ENCODE data around the gene ZC3H18.

Gene ZC3H18

GRCh38 chr16:88645941-88646340, 75.7 kb downstream of the ZC3H18 start:
- Histone ChIP-seq H2BK5ac (ENCODE audit: low read length) (peak overlapping the region; percentile 39), H2AFZ (ENCODE audit: low read length) (no peak overlapping the region), H3K14ac (ENCODE audit: low read length) (no peak overlapping the region), H3K18ac (ENCODE audit: low read length) (no peak overlapping the region), H3K4me3 (ENCODE audit: low read length in 2 of 2) (no peak overlapping the region), H3K36me3 (replicated peaks in 1 of 2; ENCODE audit: control insufficient read depth in 2 of 2, insufficient read depth in 2 of 2, low read length in 2 of 2) (no peaks in the 10 kb centered on the region), H3K4ac (ENCODE audit: low read length) (no peak overlapping the region), H4K8ac (ENCODE audit: low read depth, low read length) (no peak overlapping the region), H3K4me1 (ENCODE audit: control insufficient read depth in 2 of 2, insufficient read depth in 1 of 2, low read depth in 1 of 2, low read length in 2 of 2) (peaks cover 9 to 12% of the 10 kb centered on the region in 2 donors), H2AK5ac (ENCODE audit: low read depth, low read length) (no peak overlapping the region), H2BK15ac (ENCODE audit: low read length) (no peak overlapping the region), H3K23ac (ENCODE audit: low read depth, low read length, poor library complexity) (no peak overlapping the region), H3K27me3 (ENCODE audit: control insufficient read depth in 3 of 3, insufficient read depth in 3 of 3, low read depth in 1 of 3, low read length in 3 of 3) (peaks cover 0 to under 1% (median 0%) of the 10 kb centered on the region in 3 experiments), H2BK120ac (ENCODE audit: low read depth, low read length) (no peak overlapping the region), H3K79me1 (ENCODE audit: low read depth, low read length) (peaks cover 11% of the 10 kb centered on the region), H3K9me3 (replicated peaks in 1 of 2; ENCODE audit: control insufficient read depth in 2 of 2, insufficient read depth in 1 of 2, low read depth in 1 of 2, low read length in 2 of 2) (no peaks in the 10 kb centered on the region), H3K4me2 (ENCODE audit: insufficient read depth, low read length, poor library complexity, severe bottlenecking) (no peak overlapping the region), H3K9ac (ENCODE audit: low read depth, low read length, poor library complexity) (no peak overlapping the region), H2BK12ac (ENCODE audit: low read length) (no peak overlapping the region), H3K27ac (replicated peaks; ENCODE audit: low read length) (no peak overlapping the region), H4K91ac (ENCODE audit: low read depth, low read length, poor library complexity) (no peak overlapping the region)
- WGBS, 2 donors (ENCODE audit: extremely low coverage in 2 of 2, insufficient read length in 2 of 2, insufficient replicate concordance in 1 of 2) = no CpG with 5 or more reads among the region's 23 CpGs
- no peak for DNase-seq (ENCODE audit: low spot score)

GRCh38 chr16:88646345-88647034, 76.3 kb downstream of the ZC3H18 start:
- H2BK120ac ChIP-seq (ENCODE audit: low read depth, low read length) = no peak overlapping the region
- H3K4ac ChIP-seq (ENCODE audit: low read length) = no peak overlapping the region
- H3K27ac ChIP-seq (replicated peaks; ENCODE audit: low read length) = no peak overlapping the region
- peak overlapping the region; percentile 39 for H2BK5ac ChIP-seq (ENCODE audit: low read length)
- H2AFZ ChIP-seq (ENCODE audit: low read length) = no peak overlapping the region
- H3K9me3 ChIP-seq (replicated peaks in 1 of 2; ENCODE audit: control insufficient read depth in 2 of 2, insufficient read depth in 1 of 2, low read depth in 1 of 2, low read length in 2 of 2) = no peaks in the 10 kb centered on the region
- H2BK12ac ChIP-seq (ENCODE audit: low read length) = no peak overlapping the region
- H3K9ac ChIP-seq (ENCODE audit: low read depth, low read length, poor library complexity) = no peak overlapping the region
- no peak overlapping the region for H2AK5ac ChIP-seq (ENCODE audit: low read depth, low read length)
- no peaks in the 10 kb centered on the region for H3K27me3 ChIP-seq (ENCODE audit: control insufficient read depth in 3 of 3, insufficient read depth in 3 of 3, low read depth in 1 of 3, low read length in 3 of 3)
- H3K4me3 ChIP-seq (ENCODE audit: low read length in 2 of 2) = no peak overlapping the region
- H3K79me1 ChIP-seq (ENCODE audit: low read depth, low read length) = peaks cover 14% of the 10 kb centered on the region
- peaks cover 0 to 5% of the 10 kb centered on the region in 2 donors for H3K36me3 ChIP-seq (replicated peaks in 1 of 2; ENCODE audit: control insufficient read depth in 2 of 2, insufficient read depth in 2 of 2, low read length in 2 of 2)
- H3K14ac ChIP-seq (ENCODE audit: low read length) = no peak overlapping the region
- peaks cover 14 to 17% of the 10 kb centered on the region in 2 donors for H3K4me1 ChIP-seq (ENCODE audit: control insufficient read depth in 2 of 2, insufficient read depth in 1 of 2, low read depth in 1 of 2, low read length in 2 of 2)
- DNase-seq (ENCODE audit: low spot score) = no peak
- no peak overlapping the region for H2BK15ac ChIP-seq (ENCODE audit: low read length)
- no peak overlapping the region for H3K4me2 ChIP-seq (ENCODE audit: insufficient read depth, low read length, poor library complexity, severe bottlenecking)
- H4K91ac ChIP-seq (ENCODE audit: low read depth, low read length, poor library complexity) = no peak overlapping the region
- H3K23ac ChIP-seq (ENCODE audit: low read depth, low read length, poor library complexity) = no peak overlapping the region
- H4K8ac ChIP-seq (ENCODE audit: low read depth, low read length) = no peak overlapping the region
- no CpG with 5 or more reads among the region's 28 CpGs for WGBS, 2 donors (ENCODE audit: extremely low coverage in 2 of 2, insufficient read length in 2 of 2, insufficient replicate concordance in 1 of 2)
- H3K18ac ChIP-seq (ENCODE audit: low read length) = peak overlapping the region; percentile 28

GRCh38 chr16:88647178-88648070, 77.2 kb downstream of the ZC3H18 start:
- DNase-seq (ENCODE audit: low spot score) = no peak
- Histone ChIP-seq H3K4me1 (ENCODE audit: control insufficient read depth in 2 of 2, insufficient read depth in 1 of 2, low read depth in 1 of 2, low read length in 2 of 2) (peaks cover 16 to 25% of the 10 kb centered on the region in 2 donors), H2AK5ac (ENCODE audit: low read depth, low read length) (peak overlapping the region; percentile 24), H2BK12ac (ENCODE audit: low read length) (no peak overlapping the region), H2BK120ac (ENCODE audit: low read depth, low read length) (no peak overlapping the region), H2BK5ac (ENCODE audit: low read length) (no peak overlapping the region), H4K8ac (ENCODE audit: low read depth, low read length) (no peak overlapping the region), H3K4me3 (ENCODE audit: low read length in 2 of 2) (no peak overlapping the region), H3K4ac (ENCODE audit: low read length) (no peak overlapping the region), H2AFZ (ENCODE audit: low read length) (no peak overlapping the region), H2BK15ac (ENCODE audit: low read length) (no peak overlapping the region), H3K79me1 (ENCODE audit: low read depth, low read length) (peaks cover 15% of the 10 kb centered on the region), H3K18ac (ENCODE audit: low read length) (peak overlapping the region; percentile 3), H3K27ac (replicated peaks; ENCODE audit: low read length) (no peak overlapping the region), H3K14ac (ENCODE audit: low read length) (peak overlapping the region; percentile 38), H3K23ac (ENCODE audit: low read depth, low read length, poor library complexity) (peak overlapping the region; percentile 11), H4K91ac (ENCODE audit: low read depth, low read length, poor library complexity) (peak overlapping the region; percentile 53), H3K27me3 (ENCODE audit: control insufficient read depth in 3 of 3, insufficient read depth in 3 of 3, low read depth in 1 of 3, low read length in 3 of 3) (no peaks in the 10 kb centered on the region), H3K4me2 (ENCODE audit: insufficient read depth, low read length, poor library complexity, severe bottlenecking) (no peak overlapping the region), H3K9ac (ENCODE audit: low read depth, low read length, poor library complexity) (peak overlapping the region; percentile 24), H3K9me3 (replicated peaks in 1 of 2; ENCODE audit: control insufficient read depth in 2 of 2, insufficient read depth in 1 of 2, low read depth in 1 of 2, low read length in 2 of 2) (no peaks in the 10 kb centered on the region), H3K36me3 (replicated peaks in 1 of 2; ENCODE audit: control insufficient read depth in 2 of 2, insufficient read depth in 2 of 2, low read length in 2 of 2) (peaks cover 2 to 15% of the 10 kb centered on the region in 2 donors)
- WGBS, 2 donors (ENCODE audit: extremely low coverage in 2 of 2, insufficient read length in 2 of 2, insufficient replicate concordance in 1 of 2) = no CpG with 5 or more reads among the region's 22 CpGs

Measured in neuronal stem cell (in vitro differentiated cells).